HG02852 (cell line): ENCODE results near the gene GPBAR1.
"Not testable (repeated sequence)": the region's sequence is repeated elsewhere in the genome, so short reads cannot be mapped to it uniquely, and the experiment has no call there.

Experiments
- ATAC-seq: cut with Tn5 transposase; IDR thresholded peaks from one replicate; pipeline ENCODE4 v1.9.1; 2021; ENCODE audit warnings: mild to moderate bottlenecking, moderate library complexity; ENCODE audit not compliant: unreplicated experiment

Gene GPBAR1

DNA sequence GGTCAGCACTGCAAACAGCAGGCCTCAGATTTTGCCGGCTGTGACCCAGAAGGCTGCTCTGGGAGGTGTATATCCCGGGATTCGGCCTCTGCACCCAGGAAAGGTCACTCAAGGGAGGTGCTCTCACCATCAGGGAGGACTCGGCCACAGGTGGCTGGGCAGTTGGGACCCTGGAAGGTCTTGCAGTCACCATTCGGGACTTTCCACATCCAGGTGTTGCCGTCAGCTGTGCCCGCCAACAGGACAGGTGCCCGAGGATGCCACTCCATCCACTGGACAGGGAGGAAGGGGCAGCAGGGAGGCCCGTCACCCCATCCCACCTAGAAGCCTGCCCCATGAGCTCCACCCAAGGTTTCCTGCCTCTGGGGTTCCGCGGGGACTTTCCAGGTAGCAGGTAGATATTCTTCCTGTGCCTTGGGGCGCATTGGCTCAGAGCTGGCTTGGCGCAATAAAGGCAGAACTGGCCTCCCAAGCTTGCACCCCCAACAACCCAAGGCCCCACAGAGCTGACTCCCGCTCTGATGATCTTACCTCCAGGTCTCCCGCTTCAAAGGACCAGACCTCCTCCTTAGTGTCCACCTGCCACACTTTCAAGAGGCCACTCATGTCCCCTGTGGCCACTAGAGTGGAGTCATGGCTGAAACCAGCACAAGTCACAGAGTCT, 5.6 kb downstream of the GPBAR1 start:
- no peak for ATAC-seq

DNA sequence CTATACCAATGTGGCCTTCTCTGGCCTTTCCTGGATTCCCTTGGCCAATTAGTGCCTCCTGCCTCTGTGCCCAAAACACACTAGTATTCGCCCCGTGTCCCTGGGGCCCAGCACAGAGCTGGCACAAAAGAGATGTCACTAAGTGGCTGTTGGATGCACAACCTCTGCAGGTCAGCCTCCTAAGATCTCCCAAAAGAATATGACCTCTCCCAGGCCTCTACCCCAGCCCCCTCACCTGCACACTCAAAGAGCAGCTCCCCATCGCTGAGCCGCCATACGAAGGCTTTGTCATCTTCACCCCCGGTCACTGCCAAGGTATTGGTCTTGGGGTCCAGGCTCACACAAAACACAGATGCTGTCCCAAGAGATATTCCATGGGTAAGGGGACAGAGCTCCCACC, 6.4 kb downstream of the GPBAR1 start:
- ATAC-seq: no peak

GRCh38 chr2:218269900-218270720, 9.3 kb downstream of the GPBAR1 start, which contains the start of the genes AAMP and PNKD:
AAMP (minus strand) TSS chr2:218270137; CDS start chr2:218270086, 51 bp downstream.
PNKD (plus strand) TSS chr2:218270519; CDS start chr2:218270536, 17 bp downstream.
- ATAC-seq: peak; percentile 89

GRCh38 chr2:218270721-218271486, 10.1 kb downstream of the GPBAR1 start:
- ATAC-seq: no peak

DNA sequence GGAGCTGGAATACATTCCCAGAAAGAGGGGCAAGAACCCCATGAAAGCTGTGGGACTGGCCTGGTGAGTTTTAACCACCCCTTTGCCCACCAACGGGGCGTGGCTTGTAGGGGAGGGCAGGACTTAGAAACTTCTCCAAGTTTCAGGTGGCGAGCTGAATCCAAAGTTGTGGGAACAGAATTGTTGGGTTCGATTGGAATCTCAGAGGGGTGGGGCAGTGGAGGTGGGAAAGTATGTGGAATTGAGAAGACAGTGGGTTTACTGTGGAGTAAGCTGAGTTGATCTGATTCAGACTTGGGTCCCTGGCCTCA, 10.6 kb downstream of the GPBAR1 start:
- no peak for ATAC-seq

GRCh38 chr2:218271865-218272530, 11.2 kb downstream of the GPBAR1 start:
- no peak for ATAC-seq

- ATAC-seq: no peak
These were observed 11.9 kb downstream of the GPBAR1 start for GRCh38 chr2:218272531-218273212.

GRCh38 chr2:218273214-218273907, 12.5 kb downstream of the GPBAR1 start:
- not testable (repeated sequence) for ATAC-seq

GRCh38 chr2:218273908-218274249, 13.1 kb downstream of the GPBAR1 start:
- no peak for ATAC-seq

DNA sequence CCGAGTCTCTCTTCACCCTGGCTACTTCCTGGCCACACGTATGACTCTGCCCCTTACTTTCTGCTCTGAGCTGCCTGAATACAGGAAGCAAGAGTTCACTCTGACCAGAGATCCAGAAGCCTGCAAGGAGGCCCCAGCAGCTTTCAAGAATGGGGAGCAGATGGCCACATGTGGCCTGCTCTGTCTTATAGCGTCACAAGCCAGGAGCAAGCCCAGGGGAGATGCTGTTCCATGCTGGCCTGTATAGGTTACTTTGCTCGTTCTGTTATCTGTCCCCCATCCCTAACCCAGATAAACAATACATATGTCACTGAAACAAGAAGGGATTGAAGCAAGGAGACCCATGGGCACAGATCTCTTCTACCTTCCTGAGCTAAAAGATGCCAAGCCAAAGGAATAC, 13.8 kb downstream of the GPBAR1 start:
- ATAC-seq: no peak

GRCh38 chr2:218275371-218276072, 14.7 kb downstream of the GPBAR1 start:
- no peak for ATAC-seq

- ATAC-seq: no peak
These were observed 16.4 kb downstream of the GPBAR1 start for GRCh38 chr2:218276986-218277755.

DNA sequence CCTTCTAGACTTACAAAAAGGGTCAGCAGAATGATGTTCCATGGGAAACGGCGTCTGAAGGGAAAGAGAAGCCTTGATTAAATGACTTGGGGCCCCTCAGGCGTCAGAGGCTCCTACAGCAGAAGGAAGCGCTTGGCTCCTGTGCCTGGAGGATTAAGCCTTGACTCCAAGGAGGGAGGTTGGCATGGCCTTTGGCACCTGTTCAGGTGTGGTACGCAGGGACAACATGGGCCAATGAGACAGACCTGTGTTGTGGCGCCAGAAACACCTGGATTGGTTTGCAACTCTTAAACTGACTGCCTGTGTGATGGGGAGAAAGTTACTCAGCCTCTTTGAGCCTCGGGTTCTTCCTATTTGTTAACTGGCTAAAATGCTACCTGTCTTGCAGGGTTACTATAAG, 17.1 kb downstream of the GPBAR1 start:
- no peak for ATAC-seq

DNA sequence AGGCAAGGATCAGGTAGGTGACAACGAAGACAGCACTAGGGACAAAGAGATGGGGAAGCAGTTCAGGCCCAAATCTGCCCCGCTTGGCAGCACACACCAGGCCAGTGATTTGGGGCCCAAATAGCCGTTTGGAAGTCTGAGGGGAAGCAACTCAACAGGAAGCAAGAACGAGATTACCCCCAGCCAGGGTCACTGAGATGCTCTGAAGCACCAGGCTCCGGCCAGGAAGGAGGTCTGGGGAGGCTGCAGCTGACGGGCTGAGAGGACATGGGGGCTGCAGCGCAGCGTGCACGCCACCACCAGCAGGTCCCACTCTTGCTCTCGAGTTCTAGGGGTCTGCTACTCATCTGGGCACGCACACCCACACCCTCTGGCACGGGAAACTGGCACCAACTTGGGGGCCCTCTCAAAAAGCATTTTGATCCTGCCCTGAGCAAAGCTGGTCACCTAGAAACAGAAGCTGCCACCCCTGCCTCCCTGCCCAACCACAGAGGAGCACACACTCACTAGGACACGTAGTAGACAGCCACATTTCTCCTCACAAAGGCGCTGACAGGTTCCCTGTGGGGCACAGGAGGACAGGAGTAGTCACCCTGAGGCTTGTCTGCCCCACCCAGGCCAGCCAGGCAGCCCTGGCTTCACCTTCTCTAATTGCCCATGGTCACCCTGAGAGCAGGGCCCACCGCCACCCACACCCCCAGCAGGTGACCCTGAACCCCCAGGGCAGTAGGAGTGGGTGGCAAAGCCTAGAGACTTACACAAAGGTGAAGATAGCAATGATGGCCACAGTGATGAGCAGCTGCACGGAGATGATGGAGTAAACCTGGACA, 17.9 kb downstream of the GPBAR1 start:
- no peak for ATAC-seq

DNA sequence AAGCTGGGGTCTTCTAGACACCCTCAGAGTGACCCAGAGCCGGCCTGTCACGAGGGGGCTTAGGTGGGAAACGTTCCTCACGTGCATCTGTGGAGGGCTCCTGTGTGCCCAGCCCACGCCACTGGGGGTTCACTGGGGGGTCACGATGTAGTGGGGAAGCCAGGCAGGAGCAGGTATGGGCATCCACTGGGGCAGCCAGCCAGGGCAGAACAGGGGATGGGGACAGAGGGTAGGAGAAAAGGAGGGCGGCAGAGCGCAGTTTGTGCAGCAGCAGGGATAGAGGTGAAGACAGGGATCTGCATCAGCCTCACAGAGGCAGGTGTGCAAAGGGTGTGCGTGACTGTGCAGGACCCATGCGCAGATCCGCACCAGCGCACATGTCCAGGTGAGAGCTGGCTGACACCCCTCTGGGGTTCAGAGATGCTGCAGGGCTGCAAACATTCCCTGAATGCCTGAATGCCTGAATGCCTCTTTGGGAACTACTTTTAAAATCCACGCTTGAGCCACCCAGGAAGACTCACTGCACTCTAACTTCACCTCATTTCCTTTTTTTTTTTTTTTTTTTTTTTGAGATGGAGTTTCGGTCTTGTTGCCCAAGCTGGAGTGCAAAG, 19.6 kb downstream of the GPBAR1 start:
- no peak for ATAC-seq

GRCh38 chr2:218281449-218281848, 20.6 kb downstream of the GPBAR1 start:
- ATAC-seq: no peak
